ENCODE results near the gene DVL3.

DNA sequence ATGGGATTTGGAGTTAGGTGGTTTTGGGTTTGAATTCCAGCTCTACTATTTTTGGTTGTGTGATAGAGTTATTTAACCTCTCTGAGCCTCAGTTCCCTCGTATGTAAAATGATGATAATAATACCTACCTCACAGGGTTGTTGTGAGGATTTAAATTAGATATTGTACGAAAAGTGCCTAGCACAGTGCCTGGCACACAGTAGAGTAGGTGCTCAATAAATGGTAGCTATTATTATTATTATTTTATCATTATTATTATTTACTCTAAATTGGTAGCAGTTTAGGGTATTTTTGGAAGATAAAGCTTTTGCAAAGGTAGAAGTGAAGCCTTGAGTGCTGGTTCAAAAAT is 18.2 kb downstream of the DVL3 start:
- TF ChIP-seq CTCF (IDR thresholded peaks at IDR 0.05; ENCODE audit: insufficient read depth, low read length, poor library complexity, severe bottlenecking): no peak
- TF ChIP-seq EZH2phosphoT487 (conservative IDR thresholded peaks at IDR 0.05; ENCODE audit: low read length): no peak

Measured in SU-DHL-6 (cell line).